ENCODE results near the gene COL5A2.

The COL5A2 gene

DNA sequence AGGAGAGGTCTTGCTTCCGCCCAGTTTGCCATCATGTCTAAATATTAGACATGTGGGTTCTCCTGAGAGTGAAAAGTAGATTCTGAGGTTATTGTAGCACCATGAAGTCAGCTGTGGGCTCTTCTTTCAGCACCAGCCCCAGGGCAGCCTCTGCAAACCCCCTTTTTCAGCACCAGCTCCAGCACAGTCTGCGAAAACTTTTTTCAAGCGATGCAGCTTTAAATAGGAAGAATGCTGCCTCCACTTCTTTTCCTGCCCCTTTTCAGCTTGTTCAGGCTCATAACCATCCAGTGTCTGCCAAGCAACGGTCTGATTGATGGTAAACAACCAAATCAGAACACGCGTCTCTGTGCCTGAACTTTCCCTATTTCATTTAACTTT, at the start of gene COL5A2:
COL5A2 (minus strand) TSS at position 192 of the 381 bp plus-strand sequence; CDS start at position 35, 157 bp downstream.
- DNase-seq: no peak

- no peak for DNase-seq
These were observed 46.5 kb upstream of the COL5A2 start for GRCh38 chr2:189226017-189226416.

DNA sequence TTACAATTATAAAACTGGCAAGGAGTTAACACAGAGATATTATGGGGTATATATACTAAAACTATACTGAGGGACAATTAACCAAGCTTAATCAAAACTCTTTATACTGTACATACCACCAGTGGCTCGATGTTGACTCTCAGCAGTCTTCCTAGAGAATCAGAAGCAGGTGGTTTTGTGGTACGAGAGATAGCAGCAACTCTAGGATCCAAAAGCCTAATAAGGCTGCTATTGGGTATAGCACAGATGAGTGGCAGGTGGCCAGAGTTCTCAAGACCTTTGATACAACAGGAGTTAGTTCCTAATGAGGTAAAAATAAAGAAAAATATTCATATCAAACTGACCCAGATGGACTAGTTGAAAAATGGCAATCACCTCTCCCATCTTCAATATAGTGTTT, 45.5 kb upstream of the COL5A2 start:
- DNase-seq: no peak

DNA sequence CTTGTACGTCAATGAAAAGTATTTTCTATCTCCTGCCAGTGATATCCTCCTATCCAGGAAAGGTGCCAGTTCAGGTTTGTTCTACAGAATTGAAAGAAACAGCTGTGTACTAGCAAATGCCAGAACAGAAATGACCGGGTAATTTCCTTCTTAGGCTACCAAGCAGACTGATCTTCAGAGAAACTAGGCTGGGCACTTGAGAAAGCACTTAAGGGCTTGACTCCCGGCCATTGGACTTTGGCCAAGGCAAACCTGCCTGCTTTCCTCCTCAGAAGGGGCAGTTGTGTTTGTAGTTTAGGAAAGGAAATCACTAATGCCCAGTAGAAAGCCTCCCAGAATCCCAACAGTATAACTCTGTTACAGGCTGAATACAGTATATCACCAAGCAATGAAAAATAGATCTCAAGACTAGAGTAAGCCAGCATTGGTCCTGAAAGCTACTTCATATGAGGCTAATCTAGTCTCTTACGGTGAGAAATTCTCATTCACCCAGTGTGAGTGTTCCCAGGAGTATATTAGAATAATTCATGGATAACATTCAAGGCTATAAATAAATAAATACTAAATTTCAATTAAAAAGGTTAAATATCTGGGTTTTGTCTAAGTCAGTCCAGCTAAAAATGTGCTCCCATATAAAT, 43.0 kb upstream of the COL5A2 start:
- DNase-seq: no peak

- no peak for DNase-seq
These were observed 42.4 kb upstream of the COL5A2 start for GRCh38 chr2:189221811-189222467.

GRCh38 chr2:189218236-189218635, 38.7 kb upstream of the COL5A2 start:
- no peak for DNase-seq

- DNase-seq: no peak
These were observed 38.0 kb upstream of the COL5A2 start for GRCh38 chr2:189217541-189217940.

- DNase-seq: no peak
These were observed 37.5 kb upstream of the COL5A2 start for GRCh38 chr2:189217051-189217450.

DNA sequence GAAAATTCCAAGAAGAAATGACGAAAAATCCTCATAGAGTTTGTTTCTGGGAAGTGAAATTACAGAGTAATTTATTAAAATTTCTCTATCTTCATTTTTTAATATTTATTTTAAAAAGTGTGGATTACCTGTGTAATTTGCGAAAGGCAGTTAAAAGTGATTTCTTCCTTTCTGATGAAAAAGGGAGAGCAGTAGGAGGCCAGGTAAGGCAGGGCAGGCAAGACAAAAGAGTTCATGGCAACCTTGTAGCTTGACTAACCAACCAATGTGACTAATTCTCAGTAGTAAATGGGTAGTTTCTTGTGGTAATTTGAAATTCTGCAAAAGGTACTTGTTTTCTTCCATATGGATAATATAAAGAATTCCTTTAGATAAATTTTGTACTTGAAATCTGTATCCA, 34.9 kb upstream of the COL5A2 start:
- no peak for DNase-seq

DNA sequence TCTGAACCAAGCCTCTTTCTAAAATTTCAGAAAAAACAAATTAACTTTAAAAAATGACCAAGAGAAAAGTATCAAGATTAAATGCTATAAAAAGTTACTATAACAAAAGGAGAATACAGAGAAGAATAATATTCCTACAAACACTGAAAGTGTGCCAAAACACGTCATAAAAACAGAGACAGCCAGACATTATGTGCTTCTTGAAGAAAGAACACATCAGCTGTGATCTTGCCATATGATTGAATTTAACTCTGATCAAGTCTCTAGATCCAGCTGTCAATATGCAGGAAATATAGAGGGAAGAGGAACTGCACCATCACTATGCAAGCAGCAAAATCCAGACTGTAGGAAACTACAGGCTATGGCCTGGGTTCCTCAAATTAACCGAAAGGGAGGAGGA, 33.7 kb upstream of the COL5A2 start:
- DNase-seq: no peak

DNA sequence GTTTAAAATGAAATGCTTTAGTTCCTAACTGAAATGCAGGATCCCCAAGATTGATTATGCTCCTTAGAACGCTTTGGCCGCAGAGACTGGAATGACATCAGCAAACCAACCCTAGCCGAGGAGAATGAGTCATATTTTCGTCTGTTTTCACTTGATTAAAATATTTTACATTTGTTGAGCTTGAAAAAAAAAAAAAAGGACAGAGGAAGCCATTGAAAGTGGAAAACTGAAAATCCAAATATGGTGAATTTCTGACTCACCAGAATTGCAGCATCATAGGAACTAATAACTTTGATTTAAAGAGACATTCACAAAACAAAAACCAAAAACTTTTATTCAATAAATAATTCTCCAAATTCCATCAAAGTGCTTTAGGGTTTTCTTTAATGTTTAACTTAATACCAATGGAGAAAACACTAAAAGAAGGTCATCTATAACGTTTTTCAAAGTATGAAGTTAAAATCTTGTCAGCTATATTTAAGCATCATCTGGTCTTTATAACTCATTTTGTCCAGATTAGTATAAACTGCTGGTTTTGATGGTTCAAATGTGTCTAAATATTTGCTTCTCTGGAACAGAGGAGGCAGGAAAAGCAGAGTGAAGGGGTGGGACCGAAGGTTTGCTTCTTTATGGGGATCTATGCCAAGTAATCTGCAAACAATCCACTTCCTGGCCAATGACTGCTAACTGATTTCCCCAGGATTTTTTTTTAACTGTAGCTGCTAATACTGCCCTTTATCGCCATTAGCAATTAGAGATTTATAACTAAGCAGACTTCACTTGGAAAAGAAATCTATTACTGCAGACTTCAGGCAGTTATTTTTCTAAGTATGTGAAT, 30.9 kb upstream of the COL5A2 start:
- DNase-seq: no peak

DNA sequence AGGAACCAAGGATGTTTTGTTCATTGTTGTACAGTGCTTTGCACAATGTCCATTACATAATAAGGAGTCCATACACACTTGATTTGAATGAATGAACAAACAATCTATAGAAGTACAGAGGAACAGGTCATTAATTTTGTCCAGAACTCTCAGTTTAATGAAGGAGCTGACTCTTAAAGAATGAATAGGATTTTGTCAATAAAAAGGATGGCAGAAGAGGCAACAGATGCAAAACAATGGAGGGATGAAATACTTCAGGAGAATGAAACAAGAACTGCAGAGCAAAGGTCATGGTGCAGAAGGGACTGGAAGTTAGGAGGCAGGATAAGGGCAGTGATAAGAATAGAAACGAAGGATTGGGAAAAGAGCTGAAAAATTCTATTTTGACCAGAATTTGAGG, 28.7 kb upstream of the COL5A2 start:
- DNase-seq: no peak

DNA sequence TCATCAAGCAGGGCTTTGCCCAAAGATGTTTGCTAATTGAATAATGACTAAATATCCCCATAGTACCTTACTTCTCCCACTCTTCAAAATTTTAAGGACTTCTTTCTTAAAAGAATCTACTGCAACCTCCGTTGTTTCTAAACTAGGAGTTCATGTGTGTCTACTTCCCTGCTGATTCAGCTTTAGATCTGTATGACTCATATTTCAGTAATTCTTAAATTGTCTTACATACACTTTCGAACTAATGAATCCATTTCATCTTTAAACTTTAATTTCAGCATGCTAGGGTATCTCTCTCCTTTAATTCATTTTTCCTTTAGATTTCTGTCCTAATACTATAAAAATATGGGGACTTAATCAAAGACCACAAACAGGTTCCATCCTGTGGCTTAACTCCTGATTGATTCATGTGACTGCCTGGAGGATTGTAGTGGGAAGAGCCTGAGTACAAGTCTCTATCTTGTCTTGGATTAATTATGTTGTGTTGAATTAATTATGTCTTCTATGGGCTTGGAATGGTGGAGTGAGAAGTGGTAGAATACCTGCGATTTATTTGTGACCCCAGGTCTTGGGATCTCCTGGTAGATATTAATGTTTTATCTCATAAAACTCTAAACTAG, 24.9 kb upstream of the COL5A2 start:
- DNase-seq: no peak

GRCh38 chr2:189203177-189203799, 23.7 kb upstream of the COL5A2 start:
- no peak for DNase-seq

- DNase-seq: no peak
These were observed 20.2 kb upstream of the COL5A2 start for GRCh38 chr2:189199797-189200196.

DNA sequence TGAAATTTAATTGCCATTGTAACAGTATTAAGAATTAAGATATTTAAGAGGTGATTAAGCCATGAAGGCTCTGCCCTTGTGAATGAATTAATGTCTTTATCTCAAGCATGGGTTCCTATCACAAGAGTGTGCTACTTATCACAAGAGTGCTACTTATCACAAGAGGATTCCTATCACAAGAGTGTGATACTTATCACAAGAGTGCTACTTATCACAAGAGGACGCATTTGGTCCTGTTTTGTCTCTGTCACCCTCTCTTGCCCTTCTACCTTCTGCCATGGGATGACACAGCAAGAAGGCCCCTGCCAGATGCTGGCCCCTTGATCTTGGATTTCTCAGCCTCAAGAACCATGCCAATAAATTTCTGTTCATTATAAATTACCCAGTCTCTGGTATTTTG, 13.2 kb upstream of the COL5A2 start:
- no peak for DNase-seq

GRCh38 chr2:189191766-189192165, 12.2 kb upstream of the COL5A2 start:
- DNase-seq: no peak

GRCh38 chr2:189190685-189191084, 11.1 kb upstream of the COL5A2 start:
- DNase-seq: no peak

- no peak for DNase-seq
These were observed 8.7 kb upstream of the COL5A2 start for GRCh38 chr2:189188115-189188805.

DNA sequence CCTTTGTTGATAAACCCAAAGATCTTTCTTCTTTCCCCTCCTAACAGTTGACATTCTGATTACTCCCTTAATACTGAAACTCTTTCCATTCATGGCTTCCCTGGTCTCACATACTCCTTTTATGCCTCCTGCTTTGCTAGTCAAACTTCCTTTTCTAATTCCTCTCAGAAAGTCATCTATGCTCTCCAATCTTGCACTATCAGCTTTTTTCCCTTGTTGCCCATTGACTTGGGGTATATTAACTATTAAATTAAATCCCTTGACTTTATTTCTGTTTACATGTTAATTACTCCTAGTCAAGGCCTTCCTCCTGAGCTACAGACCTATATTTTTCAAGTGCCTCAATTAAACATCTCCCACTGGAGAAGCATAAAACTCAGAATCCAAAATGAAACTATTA, 3.6 kb upstream of the COL5A2 start:
- no peak for DNase-seq

DNA sequence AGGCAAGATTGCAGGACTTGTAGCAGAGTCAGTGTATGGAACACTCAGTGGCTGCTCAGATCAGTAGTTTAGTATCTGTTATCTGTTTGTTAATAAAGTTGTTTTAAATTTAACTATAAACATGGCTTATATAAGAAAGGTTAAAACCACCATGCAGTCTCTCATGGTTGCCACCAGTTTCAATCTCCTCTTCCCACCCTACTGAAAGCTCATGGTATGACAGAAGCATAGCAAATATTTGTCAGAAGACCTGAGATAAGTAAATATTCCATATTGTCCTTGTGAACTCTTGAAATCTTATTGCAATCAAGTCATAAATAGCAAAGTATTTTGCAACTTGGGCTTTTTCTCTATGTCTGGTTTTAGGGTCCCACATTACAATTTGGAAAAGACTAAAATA, 2.1 kb upstream of the COL5A2 start:
- DNase-seq: no peak

Data from activated T-cell treated with anti-CD3 and anti-CD28 coated beads, Interleukin-2, amount 50 U/mL, for 1 hour (primary cell).